ENCODE data around the gene TPRG1L. TPM values are rescaled to one million over a fixed set of nuclear protein-coding genes. Genes with fewer than 3 reads are reported as not detected.

TPRG1L gene
- total RNA-seq, 4 donors from 2014 or later, result 33.9 to 45.1 (median 40.0) TPM

DNA sequence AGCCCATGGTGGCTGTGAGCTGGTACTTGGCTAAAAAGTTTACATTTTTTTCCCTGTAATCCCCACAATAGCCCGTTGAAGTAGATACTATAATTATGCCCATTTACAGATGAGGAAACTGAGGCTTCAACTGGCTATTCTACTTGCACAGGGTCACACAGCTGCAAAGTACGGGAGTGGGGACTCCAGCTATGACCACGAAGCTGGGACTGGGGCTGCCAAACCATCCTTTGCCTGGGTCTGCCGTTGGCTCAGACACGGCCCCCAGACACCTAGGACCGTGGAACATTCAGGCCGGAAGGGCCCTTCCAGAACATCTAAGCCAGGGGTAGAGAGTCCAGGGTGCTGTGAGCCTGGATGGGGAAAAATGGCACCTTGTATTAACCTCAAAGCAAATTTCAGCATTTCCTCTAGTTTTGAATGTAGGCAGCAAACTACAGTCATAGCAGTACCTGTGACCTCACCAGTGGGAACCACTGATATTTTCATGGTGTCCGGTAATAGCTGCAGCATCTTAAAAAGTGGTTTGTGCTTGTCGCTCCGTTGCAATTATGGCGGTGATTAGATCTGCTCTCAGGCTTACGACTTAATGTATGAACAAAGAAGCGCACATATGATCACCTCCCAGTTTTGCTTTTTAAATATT, 31.8 kb downstream of the TPRG1L start:
- Histone ChIP-seq H3K4me1 (peaks cover 9 to 13% of the 10 kb centered on the region in 2 donors), H3K9me3 (no peaks in the 10 kb centered on the region), H3K36me3 (no peaks in the 10 kb centered on the region), H3K4me3 (replicated peaks in 1 of 3) (no peak overlapping the region), H3K27me3 (peaks cover 6% of the 10 kb centered on the region), H3K27ac (no peak overlapping the region)
- TF ChIP-seq POLR2A (IDR thresholded peaks at IDR 0.05), result no peak
- TF ChIP-seq, protein P1, sequence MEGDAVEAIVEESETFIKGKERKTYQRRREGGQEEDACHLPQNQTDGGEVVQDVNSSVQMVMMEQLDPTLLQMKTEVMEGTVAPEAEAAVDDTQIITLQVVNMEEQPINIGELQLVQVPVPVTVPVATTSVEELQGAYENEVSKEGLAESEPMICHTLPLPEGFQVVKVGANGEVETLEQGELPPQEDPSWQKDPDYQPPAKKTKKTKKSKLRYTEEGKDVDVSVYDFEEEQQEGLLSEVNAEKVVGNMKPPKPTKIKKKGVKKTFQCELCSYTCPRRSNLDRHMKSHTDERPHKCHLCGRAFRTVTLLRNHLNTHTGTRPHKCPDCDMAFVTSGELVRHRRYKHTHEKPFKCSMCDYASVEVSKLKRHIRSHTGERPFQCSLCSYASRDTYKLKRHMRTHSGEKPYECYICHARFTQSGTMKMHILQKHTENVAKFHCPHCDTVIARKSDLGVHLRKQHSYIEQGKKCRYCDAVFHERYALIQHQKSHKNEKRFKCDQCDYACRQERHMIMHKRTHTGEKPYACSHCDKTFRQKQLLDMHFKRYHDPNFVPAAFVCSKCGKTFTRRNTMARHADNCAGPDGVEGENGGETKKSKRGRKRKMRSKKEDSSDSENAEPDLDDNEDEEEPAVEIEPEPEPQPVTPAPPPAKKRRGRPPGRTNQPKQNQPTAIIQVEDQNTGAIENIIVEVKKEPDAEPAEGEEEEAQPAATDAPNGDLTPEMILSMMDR (IDR thresholded peaks at IDR 0.05), result no peak
- WGBS, 2 donors, result 84 to 90% methylated on average over 12 to 13 of the region's 13 CpGs
- DNase-seq, result no peak
- intact Hi-C loops (cut with DNase I), result no loop called here

DNA sequence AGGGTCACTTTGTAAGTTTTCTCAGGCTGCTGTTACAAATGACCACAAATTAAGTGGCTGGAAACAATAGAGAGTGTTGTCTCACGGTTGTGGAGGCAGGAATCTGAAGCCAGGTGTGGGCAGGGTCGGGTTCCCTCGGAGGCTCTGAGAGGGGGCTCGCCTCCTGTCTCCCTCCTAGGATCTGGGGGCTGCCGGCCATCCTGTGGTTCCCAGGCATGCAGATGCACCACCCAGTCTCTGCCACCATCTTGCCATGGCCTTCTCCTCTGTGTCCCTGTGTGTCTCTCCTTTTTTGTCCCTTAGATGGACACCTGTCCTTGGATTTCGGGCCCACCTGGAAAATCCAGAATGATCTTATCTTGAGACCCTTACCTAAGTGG, 32.3 kb downstream of the TPRG1L start:
- 68 to 83% methylated on average over 5 to 6 of the region's 6 CpGs for WGBS, 2 donors
- no peak for DNase-seq
- Histone ChIP-seq H3K36me3 (no peaks in the 10 kb centered on the region), H3K9me3 (no peaks in the 10 kb centered on the region), H3K27me3 (peaks cover under 1% of the 10 kb centered on the region), H3K4me1 (peaks cover 5 to 8% of the 10 kb centered on the region in 2 donors), H3K27ac (no peak overlapping the region), H3K4me3 (replicated peaks in 1 of 3) (no peak overlapping the region)
- intact Hi-C loops (cut with DNase I), result no loop called here
- TF ChIP-seq POLR2A (IDR thresholded peaks at IDR 0.05), result no peak
- TF ChIP-seq, protein P1 (IDR thresholded peaks at IDR 0.05), result no peak

DNA sequence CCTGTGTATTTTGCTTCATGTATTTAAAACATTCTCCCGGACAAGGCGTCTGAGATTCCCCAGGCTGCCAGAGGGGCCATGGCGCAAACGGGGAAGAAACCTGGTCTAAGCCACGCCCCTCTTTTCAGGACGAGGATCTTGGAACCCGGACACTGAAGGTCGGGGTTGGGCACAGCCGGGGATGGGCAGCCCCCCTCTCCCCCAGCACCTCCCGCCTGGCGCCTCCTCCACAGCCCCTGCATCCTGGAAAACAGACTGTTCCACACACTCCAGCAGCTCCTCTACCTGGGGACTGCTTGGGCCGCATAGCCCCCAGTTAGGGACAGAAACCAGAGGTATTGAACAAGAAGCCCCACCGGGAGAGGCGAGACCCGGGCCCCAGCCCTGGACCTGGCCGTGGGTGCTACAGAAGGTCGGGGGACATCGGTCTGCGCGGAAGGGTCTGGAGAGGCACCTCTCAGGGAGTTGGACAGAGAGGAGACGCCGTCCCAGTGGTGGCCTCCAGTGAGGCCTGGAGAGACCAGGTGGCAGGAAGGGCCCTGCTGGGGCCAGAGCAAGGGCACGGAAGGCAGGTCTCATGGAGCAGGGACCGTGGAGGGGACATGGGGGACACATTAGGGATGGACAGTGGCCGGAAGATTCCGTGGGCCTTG, 32.9 kb downstream of the TPRG1L start:
- H3K27me3 ChIP-seq, result no peaks in the 10 kb centered on the region
- DNase-seq, result no peak

DNA sequence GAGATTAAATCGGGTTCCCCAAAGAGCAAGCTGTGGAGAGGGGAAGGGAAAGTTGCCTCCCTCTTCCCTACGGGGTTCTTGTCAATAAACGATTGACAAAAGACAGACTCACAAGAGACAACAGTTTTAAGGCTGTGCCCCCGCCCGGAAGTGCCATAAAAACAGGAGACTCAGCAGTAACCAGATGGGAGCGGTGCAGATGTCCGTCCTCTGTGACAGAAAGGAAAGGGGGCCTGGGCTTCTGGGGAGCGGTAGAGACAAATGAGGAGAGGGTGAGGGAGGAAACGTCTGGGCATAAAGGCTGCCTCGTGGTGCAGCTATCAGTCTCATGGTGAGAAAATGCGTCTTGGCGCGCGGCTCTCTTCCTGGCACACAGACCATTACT, 33.4 kb downstream of the TPRG1L start:
- Histone ChIP-seq H3K4me1 (peaks cover 0 to 5% of the 10 kb centered on the region in 2 donors), H3K27ac (no peak overlapping the region), H3K27me3 (no peaks in the 10 kb centered on the region), H3K36me3 (no peaks in the 10 kb centered on the region), H3K9me3 (no peaks in the 10 kb centered on the region), H3K4me3 (replicated peaks in 1 of 3) (no peak overlapping the region)
- 73 to 75% methylated on average over 14 of the region's 14 CpGs for WGBS, 2 donors
- no peak for DNase-seq
- TF ChIP-seq, protein P1 (IDR thresholded peaks at IDR 0.05), result no peak
- no peak for TF ChIP-seq POLR2A (IDR thresholded peaks at IDR 0.05)
- intact Hi-C loops (cut with DNase I), result no loop called here

More for the DNA sequence above, 32.9 kb downstream of the TPRG1L start:
- no peak for TF ChIP-seq POLR2A (IDR thresholded peaks at IDR 0.05)
- TF ChIP-seq, protein P1 (IDR thresholded peaks at IDR 0.05), result no peak
- Histone ChIP-seq H3K4me3 (replicated peaks in 1 of 3) (no peak overlapping the region), H3K36me3 (no peaks in the 10 kb centered on the region), H3K27ac (no peak overlapping the region), H3K9me3 (no peaks in the 10 kb centered on the region), H3K4me1 (peaks cover 2 to 5% of the 10 kb centered on the region in 2 donors)
- intact Hi-C loops (cut with DNase I), result no loop called here
- whole genome bisulfite sequencing, 2 donors, result 74 to 81% methylated on average over 17 to 24 of the region's 26 CpGs

DNA sequence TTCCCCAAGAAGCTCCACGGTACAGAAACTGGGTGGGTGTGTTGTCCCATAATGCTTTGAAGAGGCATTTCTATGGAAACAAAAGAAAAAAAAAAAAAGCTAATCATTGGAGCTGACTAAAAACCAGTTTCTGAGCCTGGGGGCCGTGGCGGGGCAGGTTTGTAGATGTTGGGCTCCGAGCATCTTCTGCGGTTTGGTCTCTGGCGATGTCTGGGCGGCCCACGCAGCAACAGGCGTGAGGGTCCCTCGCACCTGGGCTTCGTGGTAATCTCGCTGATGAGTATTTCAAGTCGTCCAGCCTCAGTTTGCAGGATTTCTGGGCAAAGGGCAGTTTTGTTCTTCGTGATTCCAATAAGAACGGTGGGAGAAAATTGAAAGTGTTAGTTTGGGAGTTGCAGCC, 34.3 kb downstream of the TPRG1L start:
- intact Hi-C loops (cut with DNase I), result no loop called here
- no peaks in the 10 kb centered on the region for H3K27me3 ChIP-seq
- 81 to 88% methylated on average over 14 to 15 of the region's 15 CpGs for WGBS, 2 donors

More for the DNA sequence above, 34.3 kb downstream of the TPRG1L start:
- Histone ChIP-seq H3K4me1 (peaks cover 0 to 5% of the 10 kb centered on the region in 2 donors), H3K36me3 (no peaks in the 10 kb centered on the region), H3K9me3 (no peaks in the 10 kb centered on the region), H3K4me3 (replicated peaks in 1 of 3) (no peak overlapping the region), H3K27ac (no peak overlapping the region)
- TF ChIP-seq, protein P1 (IDR thresholded peaks at IDR 0.05), result no peak
- TF ChIP-seq POLR2A (IDR thresholded peaks at IDR 0.05), result no peak
- no peak for DNase-seq
